Measurements from ENCODE around the gene TERT.

- TF ChIP-seq CTCF (IDR thresholded peaks at IDR 0.05) = no peak
- TF ChIP-seq POLR2A (IDR thresholded peaks at IDR 0.05) = no peak
Observed at GRCh38 chr5:1240496-1241260, 54.2 kb downstream of the TERT start.

All from sigmoid colon (tissue), 3 donors.